GM23248 (cell line): ENCODE results near the gene NHLH2. TPM values are rescaled to one million over a fixed set of nuclear protein-coding genes. Genes with fewer than 3 reads are reported as not detected.

ENCODE experiments used
- DNase-seq: peaks from one replicate; pipeline ENCODE4 v3.0.0-alpha.2; 2015
- H2AFZ ChIP-seq: fragments of 200-600 bp; sonication (generic); 2 replicates; pipeline ENCODE4 v1.6.1; 2016; ENCODE audit warnings: antibody characterized with exemption
- H3F3A ChIP-seq: fragments of 200-600 bp; sonication (generic); 2 replicates; pipeline ENCODE4 v1.6.1; 2016; ENCODE audit warnings: mild to moderate bottlenecking, antibody characterized with exemption, mixed run types; ENCODE audit not compliant: insufficient read depth
- H3K27ac ChIP-seq: fragments of 200-600 bp; sonication (generic); 2 replicates; pipeline ENCODE4 v1.5.1; 2016; ENCODE audit warnings: mild to moderate bottlenecking
- H3K27me3 ChIP-seq: fragments of 200-600 bp; sonication (generic); replicated peaks from 2 replicates; pipeline ENCODE4 v1.6.1; 2016; ENCODE audit warnings: mild to moderate bottlenecking; ENCODE audit not compliant: insufficient read depth
- H3K36me3 ChIP-seq: fragments of 200-600 bp; sonication (generic); 2 replicates; pipeline ENCODE4 v1.6.1; 2016; ENCODE audit warnings: low read depth, mild to moderate bottlenecking
- H3K4me1 ChIP-seq: fragments of 200-600 bp; sonication (generic); 2 replicates; pipeline ENCODE4 v1.6.1; 2016; ENCODE audit warnings: mild to moderate bottlenecking; ENCODE audit not compliant: insufficient read depth
- H3K4me2 ChIP-seq: fragments of 200-600 bp; sonication (generic); one replicate; pipeline ENCODE4 v1.6.1; 2016; ENCODE audit warnings: mild to moderate bottlenecking; ENCODE audit not compliant: unreplicated experiment
- H3K4me3 ChIP-seq: fragments of 200-600 bp; sonication (generic); 2 replicates; pipeline ENCODE4 v1.5.1; 2016; ENCODE audit warnings: mild to moderate bottlenecking
- H3K79me2 ChIP-seq: fragments of 200-600 bp; sonication (generic); 2 replicates; pipeline ENCODE4 v1.6.1; 2016; ENCODE audit warnings: mild to moderate bottlenecking; ENCODE audit not compliant: insufficient read depth
- H3K9ac ChIP-seq: fragments of 200-600 bp; sonication (generic); 2 replicates; pipeline ENCODE4 v1.6.1; 2016; ENCODE audit warnings: mild to moderate bottlenecking
- H3K9me2 ChIP-seq: fragments of 200-600 bp; sonication (generic); 2 replicates; pipeline ENCODE4 v1.6.1; 2016; ENCODE audit warnings: mixed run types, mild to moderate bottlenecking, moderate library complexity; ENCODE audit not compliant: insufficient read depth
- H3K9me3 ChIP-seq: fragments of 200-600 bp; sonication (generic); one replicate; pipeline ENCODE4 v1.6.1; 2017; ENCODE audit warnings: low read depth
- H4K20me1 ChIP-seq: fragments of 200-600 bp; sonication (generic); 2 replicates; pipeline ENCODE4 v1.6.0; 2016; ENCODE audit not compliant: insufficient read depth
- EZH2 ChIP-seq: fragments of 200-600 bp; sonication (generic); IDR thresholded peaks from 2 replicates; pipeline ENCODE4 v1.6.1; 2018; ENCODE audit warnings: antibody characterized with exemption, mild to moderate bottlenecking; ENCODE audit not compliant: insufficient read depth, poor library complexity, severe bottlenecking
- EZH2phosphoT487 ChIP-seq: fragments of 200-600 bp; sonication (generic); IDR thresholded peaks from 2 replicates; pipeline ENCODE4 v1.6.1; 2018; ENCODE audit warnings: antibody characterized with exemption, moderate library complexity, mild to moderate bottlenecking, low read depth; ENCODE audit not compliant: insufficient read depth
- WGBS, 2 experiments: methylation state at CpG; one replicate each; pipeline ENCODE4 v1.1.6; 2015 to 2017; ENCODE audit warnings: low lambda C conversion rate in 2 of 2, low coverage in 1 of 2; ENCODE audit errors: missing lambda C conversion rate in 2 of 2; 5-methylcytosine and 5-hydroxymethylcytosine counted together
- in situ Hi-C: fragments of 300-500 bp; cut with MboI; formaldehyde crosslinking; loops from 2 replicates; pipeline ENCODE4 v1.15.0; 2020
- polyA plus RNA-seq: library from polyadenylated mRNA; unstranded; fragments of >200 nt; fragmentation: Nextera tagmentation; extraction: Ambion mirVana; gene quantifications from 2 replicates; pipeline ENCODE4 v1.2.1, GENCODE V29; 2016
- total RNA-seq: library from RNA; depleted of rRNA; stranded (reverse); fragments of >200 nt; shearing (Covaris generic); gene quantifications from 2 replicates; pipeline ENCODE4 v1.2.3, GENCODE V29; 2014

NHLH2 gene
- total and polyA plus RNA-seq, 2 experiments from 2014 or later: 0.08 TPM; not detected in 1

DNA sequence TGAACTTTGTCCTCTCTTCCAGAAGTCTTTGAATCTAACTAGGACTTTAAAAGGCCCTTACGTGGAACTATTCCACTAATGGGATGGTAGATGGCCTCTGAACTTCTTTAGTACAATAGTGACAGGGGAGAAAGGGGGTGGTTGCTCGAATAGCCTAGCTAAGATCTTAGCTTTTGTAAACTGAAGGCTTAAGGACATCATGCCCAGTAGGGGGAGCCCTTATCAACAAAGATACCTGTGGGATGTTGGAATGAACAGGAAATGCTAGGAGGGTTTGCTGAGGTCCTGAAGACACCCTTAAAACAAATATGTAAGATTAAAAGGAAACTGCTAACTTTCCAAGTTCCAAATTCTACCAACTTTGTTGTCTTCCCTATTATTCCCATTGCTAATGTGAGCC lies 33.2 kb downstream of the NHLH2 start:
- Histone ChIP-seq H3K4me1 (no peaks in the 10 kb centered on the region), H3K9me2 (no peaks in the 10 kb centered on the region), H3K9me3 (no peaks in the 10 kb centered on the region), H3K4me2 (no peak overlapping the region), H3K79me2 (no peaks in the 10 kb centered on the region), H3K27ac (no peak overlapping the region), H3F3A (no peaks in the 10 kb centered on the region), H2AFZ (no peak overlapping the region), H3K4me3 (no peak overlapping the region), H3K27me3 (no peaks in the 10 kb centered on the region), H3K36me3 (no peaks in the 10 kb centered on the region), H3K9ac (no peak overlapping the region), H4K20me1 (no peaks in the 10 kb centered on the region)
- TF ChIP-seq EZH2phosphoT487 (no peak), EZH2 (no peak)
- peak; percentile 83 for DNase-seq
- WGBS, 2 experiments: 0 to 5% methylated on average over 2 of the region's 2 CpGs
- in situ Hi-C loops: loop anchor here (10.0 to 25.0 kb wide), 2 partner anchors 177 to 680 kb away; no protein-coding TSS in a partner anchor

DNA sequence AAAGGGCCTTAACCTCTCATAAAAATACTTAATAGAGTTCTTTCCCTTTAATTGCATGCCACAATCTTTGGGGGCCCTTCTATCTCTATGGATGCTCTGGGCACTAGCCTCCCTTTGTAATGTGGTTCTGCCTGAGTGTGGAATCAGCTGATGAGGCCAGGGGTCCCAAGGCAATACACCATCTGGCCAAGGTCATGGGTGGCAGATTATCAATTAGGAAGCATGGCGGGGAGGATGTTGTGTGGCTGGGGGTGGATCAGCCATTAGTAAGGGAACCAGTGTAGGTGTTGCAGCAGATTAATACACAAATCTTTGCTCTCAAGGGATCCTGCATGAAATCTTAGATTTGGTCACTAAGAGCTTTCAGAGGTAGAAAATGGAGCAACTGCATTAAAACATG lies 35.3 kb downstream of the NHLH2 start:
- WGBS, 2 experiments: 81 to 100% methylated on average over 1 of the region's 1 CpG
- TF ChIP-seq EZH2phosphoT487 (no peak), EZH2 (no peak)

DNA sequence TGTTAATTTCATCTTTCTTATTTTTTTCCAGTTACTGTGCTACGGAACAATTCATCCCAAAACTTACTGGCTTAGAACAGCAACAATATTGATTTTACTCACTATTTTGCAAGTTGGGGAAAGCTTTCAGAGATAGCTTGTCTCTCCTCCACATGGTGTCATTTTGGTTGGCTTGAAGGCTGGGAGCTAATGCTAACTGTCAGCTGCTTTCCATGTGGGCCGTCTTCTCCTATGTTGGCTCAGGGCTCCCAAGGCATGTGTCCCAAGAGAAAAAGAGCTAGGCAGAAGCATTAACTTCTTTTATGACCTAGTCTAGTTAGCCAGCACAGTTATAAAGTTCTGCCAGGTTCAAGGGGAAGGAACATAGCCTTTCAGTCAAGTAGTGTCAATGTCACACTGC lies 38.5 kb downstream of the NHLH2 start:
- Histone ChIP-seq H3K27me3 (no peaks in the 10 kb centered on the region), H3K9me2 (no peaks in the 10 kb centered on the region), H3K9me3 (no peaks in the 10 kb centered on the region), H3F3A (no peaks in the 10 kb centered on the region), H3K4me3 (no peak overlapping the region), H4K20me1 (no peaks in the 10 kb centered on the region), H3K27ac (no peak overlapping the region), H3K36me3 (no peaks in the 10 kb centered on the region), H2AFZ (no peak overlapping the region), H3K4me1 (no peaks in the 10 kb centered on the region), H3K79me2 (no peaks in the 10 kb centered on the region), H3K9ac (no peak overlapping the region), H3K4me2 (no peak overlapping the region)
- no peak for DNase-seq
- in situ Hi-C loops: loop anchor here (10.0 to 25.0 kb wide), 2 partner anchors 182 to 685 kb away; no protein-coding TSS in a partner anchor
- WGBS, 2 experiments: 68 to 70% methylated on average over 2 of the region's 2 CpGs
- no peak for TF ChIP-seq EZH2phosphoT487
- TF ChIP-seq EZH2: no peak

More for the DNA sequence above, 35.3 kb downstream of the NHLH2 start:
- H3K79me2 ChIP-seq: no peaks in the 10 kb centered on the region
- no peak overlapping the region for H3K9ac ChIP-seq
- H3K9me2 ChIP-seq: no peaks in the 10 kb centered on the region
- no peak overlapping the region for H3K4me3 ChIP-seq
- no peak for DNase-seq
- no peaks in the 10 kb centered on the region for H4K20me1 ChIP-seq
- no peaks in the 10 kb centered on the region for H3K36me3 ChIP-seq
- H3K27ac ChIP-seq: no peak overlapping the region
- no peaks in the 10 kb centered on the region for H3K27me3 ChIP-seq
- H2AFZ ChIP-seq: no peak overlapping the region
- in situ Hi-C loops: loop anchor here (10.0 to 25.0 kb wide), 2 partner anchors 179 to 682 kb away; no protein-coding TSS in a partner anchor
- no peaks in the 10 kb centered on the region for H3K4me1 ChIP-seq
- no peak overlapping the region for H3K4me2 ChIP-seq
- H3F3A ChIP-seq: no peaks in the 10 kb centered on the region
- H3K9me3 ChIP-seq: no peaks in the 10 kb centered on the region

DNA sequence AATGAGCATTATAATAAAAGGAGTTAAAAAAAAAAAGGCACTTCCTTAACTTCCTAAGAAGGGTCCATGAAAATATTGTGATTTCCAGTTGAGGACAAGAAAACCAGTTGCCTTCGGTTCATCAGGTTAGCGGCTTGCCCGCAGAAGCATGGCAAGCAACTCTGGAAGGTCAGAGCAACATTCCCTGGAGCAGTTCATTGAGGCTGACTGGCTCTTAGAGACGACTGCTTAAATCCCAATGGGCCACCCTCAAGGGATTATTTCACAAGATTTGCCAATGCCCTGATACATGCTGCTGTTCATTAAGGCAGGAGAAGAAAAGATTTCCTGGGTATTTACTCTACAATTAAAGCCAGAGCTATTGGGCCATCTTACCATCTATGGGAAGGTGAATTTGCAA lies 43.4 kb downstream of the NHLH2 start:
- in situ Hi-C loops: no loop called here
- H3K79me2 ChIP-seq: no peaks in the 10 kb centered on the region
- no peak overlapping the region for H3K4me3 ChIP-seq
- no peaks in the 10 kb centered on the region for H4K20me1 ChIP-seq
- H3K4me2 ChIP-seq: no peak overlapping the region
- TF ChIP-seq EZH2 (no peak), EZH2phosphoT487 (no peak)
- no peak for DNase-seq
- no peaks in the 10 kb centered on the region for H3F3A ChIP-seq
- no peak overlapping the region for H2AFZ ChIP-seq
- H3K36me3 ChIP-seq: no peaks in the 10 kb centered on the region
- 84 to 85% methylated on average over 4 of the region's 4 CpGs for WGBS, 2 experiments
- H3K4me1 ChIP-seq: peaks cover 5% of the 10 kb centered on the region; the same call in 1 of the 2 replicates
- H3K9ac ChIP-seq: no peak overlapping the region
- H3K9me2 ChIP-seq: no peaks in the 10 kb centered on the region
- H3K27me3 ChIP-seq: peaks cover 28% of the 10 kb centered on the region
- no peaks in the 10 kb centered on the region for H3K9me3 ChIP-seq
- H3K27ac ChIP-seq: no peak overlapping the region

DNA sequence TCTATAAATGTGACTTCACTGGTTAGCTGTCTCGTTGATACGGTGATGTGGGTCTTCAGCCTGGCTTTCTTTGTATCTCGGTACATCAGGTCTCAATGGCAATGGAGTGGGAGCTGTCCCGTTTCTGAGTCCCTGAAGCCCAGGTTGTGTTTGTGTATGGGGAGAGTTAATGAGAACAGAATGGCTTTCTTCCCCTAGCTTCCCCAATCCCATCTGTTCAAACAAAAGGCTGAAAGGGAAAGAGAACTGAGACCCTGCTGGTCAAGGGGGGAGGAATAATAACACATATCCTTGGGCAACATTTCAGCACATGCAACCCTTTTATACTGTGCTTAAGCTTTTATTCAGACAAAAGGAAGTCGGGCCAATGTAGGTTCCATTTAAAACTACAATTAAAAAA lies 44.0 kb downstream of the NHLH2 start:
- Histone ChIP-seq H3K27me3 (peaks cover 29% of the 10 kb centered on the region), H3K9me3 (no peaks in the 10 kb centered on the region), H4K20me1 (no peaks in the 10 kb centered on the region), H3K27ac (no peak overlapping the region), H3K4me2 (no peak overlapping the region), H2AFZ (no peak overlapping the region), H3K9me2 (no peaks in the 10 kb centered on the region), H3F3A (no peaks in the 10 kb centered on the region), H3K9ac (no peak overlapping the region), H3K4me3 (no peak overlapping the region), H3K36me3 (no peaks in the 10 kb centered on the region), H3K4me1 (peaks cover 5% of the 10 kb centered on the region; the same call in 1 of the 2 replicates), H3K79me2 (no peaks in the 10 kb centered on the region)
- WGBS, 2 experiments: 34 to 36% methylated on average over 5 of the region's 5 CpGs
- no peak for TF ChIP-seq EZH2
- no peak for TF ChIP-seq EZH2phosphoT487
- no peak for DNase-seq
- in situ Hi-C loops: no loop called here
